ENCODE results near the gene MATN4. TPM values are rescaled to one million over a fixed set of nuclear protein-coding genes. Genes with fewer than 3 reads are reported as not detected.

The MATN4 gene
- total and polyA plus RNA-seq, 4 donors: 0.14 to 0.49 (median 0.35) TPM

GRCh38 chr20:45279992-45280391, 28.1 kb downstream of the MATN4 start:
- no peak overlapping the region for H3K4me3 ChIP-seq
- ATAC-seq (ENCODE audit: insufficient read depth, low FRiP score) (no peak), DNase-seq (no peak)
- no peaks in the 10 kb centered on the region for H3K4me1 ChIP-seq (ENCODE audit: control insufficient read depth in 5 of 5, insufficient read depth in 5 of 5, low read length in 5 of 5)
- no peaks in the 10 kb centered on the region for H3K9me3 ChIP-seq (ENCODE audit: control insufficient read depth in 4 of 4, insufficient read depth in 3 of 4, low read length in 3 of 4)
- WGBS, 2 donors: 91 to 92% methylated on average over 1 of the region's 1 CpG
- peaks cover 0 to 9% (median 0%) of the 10 kb centered on the region in 3 donors for H3K27me3 ChIP-seq (ENCODE audit: control insufficient read depth in 3 of 3, insufficient read depth in 3 of 3, low read length in 2 of 3)
- H3K9ac ChIP-seq (ENCODE audit: insufficient read depth in 1 of 2, low read length in 2 of 2): no peak overlapping the region
- H3K27ac ChIP-seq (ENCODE audit: low read depth in 1 of 2, low read length in 1 of 2): no peak overlapping the region
- H3K36me3 ChIP-seq (ENCODE audit: control insufficient read depth in 4 of 4, insufficient read depth in 4 of 4, low read length in 4 of 4): no peaks in the 10 kb centered on the region
- no peak for TF ChIP-seq CTCF (IDR thresholded peaks at IDR 0.05; ENCODE audit: control extremely low read depth, extremely low read depth)

GRCh38 chr20:45275338-45275737, 32.8 kb downstream of the MATN4 start:
- peaks cover 0 to under 1% (median 0%) of the 10 kb centered on the region in 3 donors for H3K27me3 ChIP-seq (ENCODE audit: control insufficient read depth in 3 of 3, insufficient read depth in 3 of 3, low read length in 2 of 3)
- no peak for TF ChIP-seq CTCF (IDR thresholded peaks at IDR 0.05; ENCODE audit: control extremely low read depth, extremely low read depth)
- DNase-seq (no peak), ATAC-seq (ENCODE audit: insufficient read depth, low FRiP score) (no peak)
- no peaks in the 10 kb centered on the region for H3K36me3 ChIP-seq (ENCODE audit: control insufficient read depth in 4 of 4, insufficient read depth in 4 of 4, low read length in 4 of 4)
- no peak overlapping the region for H3K9ac ChIP-seq (ENCODE audit: insufficient read depth in 1 of 2, low read length in 2 of 2)
- H3K27ac ChIP-seq (ENCODE audit: low read depth in 1 of 2, low read length in 1 of 2): no peak overlapping the region
- no peaks in the 10 kb centered on the region for H3K4me1 ChIP-seq (ENCODE audit: control insufficient read depth in 5 of 5, insufficient read depth in 5 of 5, low read length in 5 of 5)
- WGBS, 2 donors: 84 to 90% methylated on average over 3 of the region's 3 CpGs
- no peak overlapping the region for H3K4me3 ChIP-seq
- H3K9me3 ChIP-seq (ENCODE audit: control insufficient read depth in 4 of 4, insufficient read depth in 3 of 4, low read length in 3 of 4): no peaks in the 10 kb centered on the region

- TF ChIP-seq CTCF (IDR thresholded peaks at IDR 0.05; ENCODE audit: control extremely low read depth, extremely low read depth): no peak
- Histone ChIP-seq H3K9ac (ENCODE audit: insufficient read depth in 1 of 2, low read length in 2 of 2) (no peak overlapping the region), H3K9me3 (ENCODE audit: control insufficient read depth in 4 of 4, insufficient read depth in 3 of 4, low read length in 3 of 4) (no peaks in the 10 kb centered on the region), H3K27ac (ENCODE audit: low read depth in 1 of 2, low read length in 1 of 2) (no peak overlapping the region), H3K27me3 (ENCODE audit: control insufficient read depth in 3 of 3, insufficient read depth in 3 of 3, low read length in 2 of 3) (no peaks in the 10 kb centered on the region), H3K4me3 (no peak overlapping the region), H3K4me1 (ENCODE audit: control insufficient read depth in 5 of 5, insufficient read depth in 5 of 5, low read length in 5 of 5) (peaks cover 0 to 2% (median 0%) of the 10 kb centered on the region in 5 donors), H3K36me3 (ENCODE audit: control insufficient read depth in 4 of 4, insufficient read depth in 4 of 4, low read length in 4 of 4) (no peaks in the 10 kb centered on the region)
- 87 to 96% methylated on average over 4 of the region's 4 CpGs for WGBS, 2 donors
- ATAC-seq (ENCODE audit: insufficient read depth, low FRiP score): no peak
- DNase-seq: no peak
Observed at GRCh38 chr20:45269754-45270270, 38.3 kb downstream of the MATN4 start.

GRCh38 chr20:45269056-45269455, 39.0 kb downstream of the MATN4 start:
- H3K9ac ChIP-seq (ENCODE audit: insufficient read depth in 1 of 2, low read length in 2 of 2): no peak overlapping the region
- WGBS, 2 donors: 73 to 78% methylated on average over 3 of the region's 3 CpGs
- ATAC-seq (ENCODE audit: insufficient read depth, low FRiP score) (no peak), DNase-seq (no peak)
- H3K9me3 ChIP-seq (ENCODE audit: control insufficient read depth in 4 of 4, insufficient read depth in 3 of 4, low read length in 3 of 4): no peaks in the 10 kb centered on the region
- TF ChIP-seq CTCF (IDR thresholded peaks at IDR 0.05; ENCODE audit: control extremely low read depth, extremely low read depth): no peak
- peaks cover 0 to 2% (median 0%) of the 10 kb centered on the region in 3 donors for H3K27me3 ChIP-seq (ENCODE audit: control insufficient read depth in 3 of 3, insufficient read depth in 3 of 3, low read length in 2 of 3)
- no peaks in the 10 kb centered on the region for H3K36me3 ChIP-seq (ENCODE audit: control insufficient read depth in 4 of 4, insufficient read depth in 4 of 4, low read length in 4 of 4)
- H3K27ac ChIP-seq (ENCODE audit: low read depth in 1 of 2, low read length in 1 of 2): no peak overlapping the region
- peaks cover 0 to 2% (median 0%) of the 10 kb centered on the region in 5 donors for H3K4me1 ChIP-seq (ENCODE audit: control insufficient read depth in 5 of 5, insufficient read depth in 5 of 5, low read length in 5 of 5)
- H3K4me3 ChIP-seq: no peak overlapping the region
